Epithelial cell of proximal tubule (primary cell): ENCODE measurements around the gene POLG. TPM values are rescaled to one million over a fixed set of nuclear protein-coding genes. Genes with fewer than 3 reads are reported as not detected.

Source experiments
- DNase-seq: peaks from one replicate; pipeline ENCODE4 v3.0.0-alpha.2; 2011; ENCODE audit warnings: low read depth
- H3K4me3 ChIP-seq: 2 replicates; pipeline ENCODE4 v1.5.1; 2011; ENCODE audit warnings: low read depth, mild to moderate bottlenecking, low read length
- CTCF ChIP-seq: conservative IDR thresholded peaks from 2 replicates; pipeline ENCODE4 v1.5.1; 2012; ENCODE audit warnings: low read depth, mild to moderate bottlenecking, low read length
- total RNA-seq: library from RNA; depleted of rRNA; stranded (reverse); fragments of >200 nt; gene quantifications from 2 replicates; pipeline ENCODE4 v1.2.3, GENCODE V29; 2015

The POLG gene
- total RNA-seq, 1 donor from 2014 or later, result 84.6 TPM

- DNase-seq, result no peak
- no peak for TF ChIP-seq CTCF
- no peak overlapping the region for H3K4me3 ChIP-seq
Observed at GRCh38 chr15:89363770-89364169, 29.1 kb upstream of the POLG start.

- H3K4me3 ChIP-seq, result no peak overlapping the region
- no peak for DNase-seq
- TF ChIP-seq CTCF, result no peak
Observed at GRCh38 chr15:89363133-89363532, 28.5 kb upstream of the POLG start.

- no peak overlapping the region for H3K4me3 ChIP-seq
- TF ChIP-seq CTCF, result no peak
- no peak for DNase-seq
Observed at GRCh38 chr15:89362203-89363101, 27.8 kb upstream of the POLG start.

- no peak for DNase-seq
- no peak for TF ChIP-seq CTCF
- H3K4me3 ChIP-seq, result no peak overlapping the region
Observed at GRCh38 chr15:89361451-89362202, 27.0 kb upstream of the POLG start.

DNA sequence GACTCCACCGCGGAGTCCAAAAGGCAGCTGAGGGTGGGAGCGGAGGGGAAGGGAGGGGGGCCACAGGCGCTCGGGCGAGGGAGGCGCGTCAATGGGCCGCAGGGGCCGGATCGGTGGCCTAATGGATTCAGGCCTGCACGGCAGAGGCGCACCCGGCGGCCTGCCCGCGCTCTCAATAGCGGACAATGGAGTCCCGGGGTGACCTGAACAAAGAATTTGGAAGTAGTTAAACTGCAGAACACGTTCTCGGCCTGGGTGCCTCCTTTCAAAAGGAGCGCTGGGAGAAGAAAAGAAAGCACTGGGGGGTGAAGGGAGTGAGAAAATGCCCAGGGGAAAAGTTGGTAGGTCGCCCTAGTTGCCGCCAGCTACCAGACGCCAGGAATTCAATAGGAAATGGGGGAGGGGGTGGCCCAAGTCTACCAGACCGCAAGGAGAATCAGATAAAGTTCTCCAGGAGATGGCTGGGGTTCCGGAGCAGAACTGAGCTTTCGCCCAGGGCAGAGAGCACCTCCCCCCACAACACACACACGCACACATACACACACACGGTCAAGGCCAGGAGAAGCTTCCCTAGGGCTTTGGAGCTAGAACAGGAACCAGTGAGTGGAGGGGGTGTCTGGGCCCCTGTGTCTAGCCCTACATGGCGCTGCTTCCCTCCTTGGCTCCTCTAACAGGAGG is 25.8 kb upstream of the POLG start:
- no peak for TF ChIP-seq CTCF
- no peak for DNase-seq
- no peak overlapping the region for H3K4me3 ChIP-seq

DNA sequence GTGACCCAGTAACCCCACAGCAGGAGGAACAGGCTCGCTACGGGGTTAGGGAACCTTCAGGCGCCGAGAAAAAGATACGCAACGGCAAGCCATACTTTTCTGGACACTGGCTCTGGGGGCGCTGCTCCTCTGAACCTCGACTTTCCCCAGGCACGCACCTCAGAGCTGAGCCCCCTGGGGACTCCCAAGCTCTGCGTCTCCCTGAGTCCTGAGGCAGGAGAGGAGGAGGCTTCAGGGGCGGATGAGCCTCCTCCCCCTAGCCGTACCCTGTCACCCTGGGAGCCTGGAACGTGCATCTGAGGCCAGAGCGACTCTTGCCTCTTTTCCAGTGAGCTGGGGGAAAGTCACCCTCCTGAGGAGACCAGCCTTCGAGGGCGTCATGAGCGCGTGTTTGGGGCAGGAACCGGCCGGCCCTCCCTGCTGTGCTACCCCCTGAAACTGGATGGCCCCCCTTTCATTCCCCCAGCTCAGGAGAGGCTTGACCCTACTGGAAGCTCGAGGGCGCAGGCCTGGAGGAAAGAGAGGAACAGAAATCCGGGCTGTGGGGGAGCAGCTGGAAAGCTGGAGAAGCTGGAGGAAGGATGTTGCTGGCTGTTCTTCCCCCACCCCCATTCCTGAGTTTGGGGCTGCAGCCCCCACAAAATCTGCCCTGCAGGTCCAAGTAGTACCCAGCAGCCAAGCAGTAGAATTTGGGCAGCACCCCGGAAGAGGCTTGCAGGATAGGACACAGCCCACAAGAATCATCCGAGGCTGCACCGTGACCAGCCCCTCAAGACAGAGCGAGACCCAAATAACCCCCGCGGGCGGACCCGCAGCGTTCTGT is 25.1 kb upstream of the POLG start:
- DNase-seq, result no peak
- no peak overlapping the region for H3K4me3 ChIP-seq
- TF ChIP-seq CTCF, result no peak
